Measurements from ENCODE around the gene ZBTB16.
"Not testable (repeated sequence)": the region's sequence is repeated elsewhere in the genome, so short reads cannot be mapped to it uniquely, and the experiment has no call there.

ZBTB16 gene

GRCh38 chr11:114044042-114044871 is 15.3 kb upstream of the ZBTB16 start:
- no peak for DNase-seq (ENCODE audit: low spot score)

- no peak for DNase-seq (ENCODE audit: low spot score)
These were observed 12.2 kb upstream of the ZBTB16 start for GRCh38 chr11:114047327-114047726.

- no peak for DNase-seq (ENCODE audit: low spot score)
These were observed 10.5 kb upstream of the ZBTB16 start for GRCh38 chr11:114049050-114049449.

- DNase-seq (ENCODE audit: low spot score), result not testable (repeated sequence)
These were observed 9.7 kb upstream of the ZBTB16 start for GRCh38 chr11:114049766-114050165.

- DNase-seq (ENCODE audit: low spot score), result no peak
These were observed 9.1 kb upstream of the ZBTB16 start for GRCh38 chr11:114050258-114050927.

- DNase-seq (ENCODE audit: low spot score), result no peak
These were observed 8.0 kb upstream of the ZBTB16 start for GRCh38 chr11:114051558-114051957.

GRCh38 chr11:114052160-114052559 is 7.4 kb upstream of the ZBTB16 start:
- DNase-seq (ENCODE audit: low spot score), result no peak

GRCh38 chr11:114053406-114053805 is 6.1 kb upstream of the ZBTB16 start:
- DNase-seq (ENCODE audit: low spot score), result no peak

GRCh38 chr11:114054806-114055205 is 4.7 kb upstream of the ZBTB16 start:
- no peak for DNase-seq (ENCODE audit: low spot score)

- DNase-seq (ENCODE audit: low spot score), result no peak
These were observed 3.1 kb upstream of the ZBTB16 start for GRCh38 chr11:114056409-114056808.

- no peak for DNase-seq (ENCODE audit: low spot score)
These were observed 2.4 kb upstream of the ZBTB16 start for GRCh38 chr11:114057147-114057546.

GRCh38 chr11:114057605-114058004 is 1.9 kb upstream of the ZBTB16 start:
- no peak for DNase-seq (ENCODE audit: low spot score)

GRCh38 chr11:114058026-114058706 is 1.3 kb upstream of the ZBTB16 start:
- no peak for DNase-seq (ENCODE audit: low spot score)

- DNase-seq (ENCODE audit: low spot score), result no peak
These were observed 637 bp upstream of the ZBTB16 start for GRCh38 chr11:114058871-114059277.

GRCh38 chr11:114059984-114060391 is 477 bp downstream of the ZBTB16 start:
- DNase-seq (ENCODE audit: low spot score), result no peak

GRCh38 chr11:114060392-114061047 is 1.0 kb downstream of the ZBTB16 start:
- peak; percentile 32 for DNase-seq (ENCODE audit: low spot score)

GRCh38 chr11:114061048-114061680 is 1.7 kb downstream of the ZBTB16 start:
- no peak for DNase-seq (ENCODE audit: low spot score)

- no peak for DNase-seq (ENCODE audit: low spot score)
These were observed 2.2 kb downstream of the ZBTB16 start for GRCh38 chr11:114061681-114062049.

- DNase-seq (ENCODE audit: low spot score), result no peak
These were observed 2.8 kb downstream of the ZBTB16 start for GRCh38 chr11:114062272-114062671.

GRCh38 chr11:114063149-114063828 is 3.8 kb downstream of the ZBTB16 start:
- DNase-seq (ENCODE audit: low spot score), result no peak

- no peak for DNase-seq (ENCODE audit: low spot score)
These were observed 4.3 kb downstream of the ZBTB16 start for GRCh38 chr11:114063829-114064201.

All from hepatic stellate cell (primary cell).